T-helper 1 cell (primary cell): ENCODE measurements around the gene ANKRD12.

Experiments used
- DNase-seq, 5 donors: peaks; one replicate each; pipeline ENCODE4 v3.0.0-alpha.2; 2012 to 2020

The ANKRD12 gene

DNA sequence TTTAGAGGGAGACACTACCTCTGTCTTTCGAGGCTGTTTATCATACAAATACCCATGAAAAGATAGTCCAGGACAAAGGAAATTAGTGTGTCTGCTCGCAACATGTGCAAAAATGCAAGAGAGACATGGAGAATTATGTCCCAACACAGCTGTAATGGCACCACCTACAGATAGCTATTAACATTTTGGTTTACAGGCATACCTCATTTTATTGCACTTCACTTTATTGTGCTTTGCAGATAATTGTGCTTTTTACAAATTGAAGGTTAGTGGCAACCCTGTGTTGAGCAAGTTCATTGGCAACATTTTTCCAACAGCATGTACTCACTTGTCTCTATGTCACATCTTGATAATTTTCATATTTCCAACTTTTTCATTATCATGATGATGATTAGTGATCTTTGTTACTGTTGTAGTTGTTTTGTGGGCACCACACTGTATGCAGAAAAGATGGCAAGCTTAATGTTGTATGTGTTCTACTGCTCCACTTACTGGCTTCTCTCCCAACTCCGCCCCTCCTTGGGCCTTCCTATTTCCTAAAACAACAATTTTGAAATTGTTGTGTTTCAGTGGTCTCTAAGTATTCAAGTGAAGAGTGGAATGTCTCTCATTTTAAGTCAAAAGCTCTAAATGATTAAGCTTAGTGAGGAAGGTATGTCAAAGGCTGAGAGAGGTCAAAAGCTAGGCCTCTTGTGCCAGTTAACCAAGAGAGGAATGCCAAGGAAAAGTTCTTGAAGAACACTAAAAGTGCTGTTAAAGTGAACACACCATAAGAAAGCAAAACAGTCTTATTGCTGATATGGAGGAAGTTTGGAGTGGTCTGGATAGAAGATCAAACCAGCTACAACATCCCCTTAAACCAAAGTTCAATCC is 52.0 kb downstream of the ANKRD12 start:
- no peak for DNase-seq

DNA sequence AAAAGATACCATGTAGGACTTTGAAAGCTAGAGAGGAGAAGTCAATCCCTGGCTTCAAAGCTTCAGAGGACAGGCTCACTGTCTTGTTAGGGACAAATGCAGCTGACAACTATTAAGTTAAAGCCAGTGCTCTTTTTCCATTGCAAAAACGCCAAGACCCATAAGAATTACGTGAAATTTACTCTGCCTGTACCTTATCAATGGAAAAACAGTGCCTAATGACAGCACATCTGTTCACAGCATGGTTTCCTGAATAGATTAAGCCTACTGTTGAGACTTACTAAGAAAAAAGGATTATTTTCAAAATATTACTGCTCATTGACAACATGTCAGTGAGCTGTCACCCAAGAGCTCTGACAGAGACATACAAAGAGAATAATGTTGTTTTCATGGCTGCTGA is 52.9 kb downstream of the ANKRD12 start:
- DNase-seq: no peak

DNA sequence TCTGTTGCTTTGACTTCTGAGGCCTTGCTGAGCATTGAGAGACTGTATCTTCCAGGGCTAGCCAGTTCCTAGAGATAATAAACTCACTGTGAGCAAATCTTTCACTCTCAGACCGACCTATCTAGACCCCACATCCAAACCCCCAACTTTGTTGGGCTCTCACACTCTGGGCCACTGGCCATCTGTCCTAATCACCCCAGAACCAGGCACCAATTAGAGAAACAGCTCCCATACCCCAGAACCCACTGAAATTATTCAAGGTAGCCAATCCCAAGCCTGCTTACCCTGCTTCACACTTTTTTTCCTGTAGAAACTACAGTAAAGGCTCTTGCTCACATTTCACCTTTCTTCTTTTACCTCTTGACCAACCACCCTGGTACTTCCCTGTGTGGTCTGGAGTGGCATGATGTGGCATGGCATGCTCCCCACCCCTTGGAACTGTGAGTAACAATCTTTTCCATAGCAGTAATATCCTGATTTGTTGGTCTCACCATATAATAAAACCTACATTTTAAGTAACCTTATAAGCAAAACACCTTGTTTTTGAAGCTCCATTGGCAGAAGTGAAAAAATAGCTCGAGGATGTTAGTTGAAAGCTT is 55.2 kb downstream of the ANKRD12 start:
- DNase-seq: no peak

DNA sequence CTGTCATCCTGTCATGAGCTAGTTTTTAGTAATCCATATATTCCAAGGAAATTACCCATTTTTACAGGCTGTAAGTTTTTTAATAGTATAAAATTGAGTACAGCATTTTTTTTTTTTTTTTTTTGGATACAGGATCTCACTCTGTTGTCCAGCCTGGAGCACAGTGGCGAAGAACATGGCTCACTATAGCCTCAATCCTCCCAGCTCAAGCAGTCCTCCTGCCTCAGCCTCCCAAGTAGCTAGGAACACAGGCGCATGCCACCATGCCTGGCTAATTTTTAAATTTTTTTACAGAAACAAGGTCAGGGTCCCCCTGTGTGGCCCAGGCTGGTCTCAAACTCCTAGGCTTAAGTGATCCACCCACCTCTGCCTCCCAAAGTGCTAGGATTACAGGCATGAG is 56.5 kb downstream of the ANKRD12 start:
- DNase-seq: no peak

DNA sequence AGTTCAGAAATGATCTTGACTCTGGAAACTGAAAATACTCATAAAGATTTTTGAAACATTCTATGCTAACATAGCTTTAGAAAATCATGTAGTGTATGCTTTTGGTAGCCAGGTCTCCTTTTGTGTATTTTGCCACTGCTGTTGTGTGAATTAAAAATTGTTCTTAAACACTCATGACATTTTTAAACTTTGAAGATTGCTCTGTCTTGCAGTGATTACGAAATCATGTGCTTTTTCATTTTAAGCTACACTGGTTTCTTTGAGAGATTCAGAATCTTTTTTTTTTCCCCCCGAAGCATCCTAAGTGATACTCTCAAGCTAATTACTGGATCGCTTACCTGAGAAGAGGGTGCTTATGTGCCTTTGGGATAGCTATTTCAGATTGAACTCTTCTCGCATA is 60.0 kb downstream of the ANKRD12 start:
- no peak for DNase-seq

DNA sequence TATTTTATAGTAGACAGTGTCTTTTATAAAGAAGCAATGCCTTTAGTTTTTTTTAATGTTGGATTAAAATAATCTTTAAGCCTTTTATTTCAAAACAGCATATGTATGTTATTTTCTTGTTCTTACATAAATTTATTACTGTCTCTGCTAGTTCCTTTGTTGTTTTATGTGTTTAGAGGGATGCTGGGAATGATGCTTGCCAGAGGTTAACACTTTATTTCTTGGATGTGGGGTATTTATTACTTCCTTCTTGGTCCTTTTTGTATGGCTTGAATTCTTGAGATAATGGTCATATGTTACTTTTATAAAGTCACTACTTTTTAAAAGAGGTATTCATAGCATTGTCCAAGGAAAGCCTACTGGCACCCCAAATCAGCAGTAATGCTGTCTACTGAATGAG is 63.1 kb downstream of the ANKRD12 start:
- DNase-seq: no peak

DNA sequence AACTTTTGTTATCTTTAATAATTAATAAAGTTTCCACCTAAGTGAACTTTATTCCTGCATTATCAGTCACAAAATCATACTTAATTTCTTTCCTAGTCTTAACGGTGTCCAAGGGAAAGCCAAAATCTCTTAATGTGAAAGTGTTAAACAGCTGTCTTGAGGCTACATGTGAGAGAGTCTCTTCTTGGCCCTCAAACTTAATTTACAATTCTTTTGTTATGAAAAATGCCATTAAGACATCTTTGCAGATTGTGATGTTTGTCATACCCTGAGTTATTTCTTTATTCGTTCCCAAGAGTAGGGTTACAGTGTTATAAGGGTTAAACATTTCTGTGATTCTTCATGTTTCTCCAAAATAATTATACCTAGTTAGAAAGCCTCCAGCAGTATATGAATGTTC is 64.6 kb downstream of the ANKRD12 start:
- DNase-seq: no peak

DNA sequence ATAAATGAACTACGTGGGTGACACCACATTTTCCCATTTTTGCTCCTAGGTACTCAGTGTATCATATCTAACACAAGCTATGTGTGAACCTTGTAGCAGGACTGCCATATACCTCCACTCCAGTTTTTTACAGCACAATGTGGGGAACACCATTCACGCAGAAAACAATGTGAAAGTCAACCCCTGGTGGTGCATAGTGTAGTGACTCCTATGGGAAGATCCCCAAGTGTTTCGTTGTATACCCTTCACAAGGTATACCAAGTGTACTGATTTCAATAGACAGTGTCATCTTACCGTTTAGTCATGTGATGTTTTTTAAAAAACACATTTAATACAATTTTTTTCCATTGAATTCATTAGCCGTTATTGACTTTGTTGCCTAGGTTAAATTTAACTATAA is 68.1 kb downstream of the ANKRD12 start:
- DNase-seq: no peak

DNA sequence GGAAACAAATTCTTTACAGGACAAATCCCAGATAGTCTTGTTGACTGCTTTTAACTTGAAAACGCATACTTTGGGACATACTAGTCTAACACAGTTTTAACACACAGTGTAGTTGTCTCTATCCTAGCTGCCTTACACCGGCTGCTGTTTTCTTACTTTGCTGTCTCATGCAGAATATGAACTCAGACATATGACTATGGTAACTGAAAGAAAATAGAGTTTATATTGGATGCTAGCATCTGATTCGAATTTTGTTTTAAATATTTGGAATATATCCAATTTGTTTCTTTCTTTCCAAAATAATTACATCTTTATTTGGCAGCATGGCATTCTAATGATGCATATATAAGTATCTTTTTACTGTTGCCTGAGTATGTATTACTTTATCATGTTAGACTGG is 69.8 kb downstream of the ANKRD12 start:
- DNase-seq: no peak

DNA sequence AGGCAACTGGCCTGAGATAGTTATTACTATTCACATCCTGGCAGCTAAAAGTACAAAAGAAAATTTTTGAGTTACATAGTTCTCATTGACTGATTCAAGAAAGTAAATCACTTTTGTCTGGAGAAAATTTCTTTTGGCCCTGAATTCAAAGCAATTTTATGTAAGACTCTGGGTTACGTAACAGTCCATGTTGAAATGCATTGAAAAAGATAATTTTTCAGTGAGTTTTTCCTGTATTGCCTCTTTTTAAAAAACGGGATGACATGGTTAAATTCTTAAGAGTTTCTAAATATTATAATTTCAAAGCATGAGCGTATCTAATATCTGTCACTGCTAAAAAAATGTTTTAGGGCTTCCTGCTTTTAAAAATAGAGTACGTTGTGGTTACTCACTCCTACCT is 72.7 kb downstream of the ANKRD12 start:
- no peak for DNase-seq

DNA sequence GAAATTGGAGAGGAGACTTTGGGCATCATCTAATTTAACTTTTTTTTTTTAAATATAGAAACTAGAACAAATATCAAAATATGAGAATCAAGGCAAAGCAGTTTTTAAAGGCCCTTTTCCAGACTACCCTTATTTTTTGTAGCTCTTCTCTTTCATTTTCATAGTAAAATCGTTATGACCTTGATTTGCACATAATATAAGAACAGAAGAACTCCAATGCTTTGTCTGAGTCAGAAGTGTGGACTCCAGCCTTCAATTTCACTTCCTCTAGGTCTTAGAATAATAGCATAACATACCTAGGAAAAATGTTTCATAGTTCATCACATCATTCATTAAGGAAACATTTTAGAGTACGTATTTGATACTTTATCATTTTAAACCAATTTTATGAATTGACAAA is 74.4 kb downstream of the ANKRD12 start:
- no peak for DNase-seq

DNA sequence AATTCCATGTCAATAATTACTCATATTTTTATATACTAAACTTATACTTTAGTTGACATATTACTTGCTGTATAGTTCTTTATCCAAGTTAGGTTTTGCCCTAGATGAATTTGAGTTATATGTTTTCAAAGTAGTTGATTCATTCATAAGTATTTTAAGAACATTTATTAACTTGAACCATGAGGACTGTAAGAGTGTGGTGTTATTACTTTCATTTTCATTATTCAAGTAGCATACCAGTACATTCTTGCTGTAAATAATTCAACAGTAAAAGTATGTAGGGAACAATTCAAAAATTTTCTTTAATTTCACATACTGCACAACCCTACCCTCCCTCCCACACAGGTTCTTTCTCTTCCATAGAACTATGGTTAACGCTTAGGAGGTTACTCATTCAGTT is 75.4 kb downstream of the ANKRD12 start:
- DNase-seq: no peak

DNA sequence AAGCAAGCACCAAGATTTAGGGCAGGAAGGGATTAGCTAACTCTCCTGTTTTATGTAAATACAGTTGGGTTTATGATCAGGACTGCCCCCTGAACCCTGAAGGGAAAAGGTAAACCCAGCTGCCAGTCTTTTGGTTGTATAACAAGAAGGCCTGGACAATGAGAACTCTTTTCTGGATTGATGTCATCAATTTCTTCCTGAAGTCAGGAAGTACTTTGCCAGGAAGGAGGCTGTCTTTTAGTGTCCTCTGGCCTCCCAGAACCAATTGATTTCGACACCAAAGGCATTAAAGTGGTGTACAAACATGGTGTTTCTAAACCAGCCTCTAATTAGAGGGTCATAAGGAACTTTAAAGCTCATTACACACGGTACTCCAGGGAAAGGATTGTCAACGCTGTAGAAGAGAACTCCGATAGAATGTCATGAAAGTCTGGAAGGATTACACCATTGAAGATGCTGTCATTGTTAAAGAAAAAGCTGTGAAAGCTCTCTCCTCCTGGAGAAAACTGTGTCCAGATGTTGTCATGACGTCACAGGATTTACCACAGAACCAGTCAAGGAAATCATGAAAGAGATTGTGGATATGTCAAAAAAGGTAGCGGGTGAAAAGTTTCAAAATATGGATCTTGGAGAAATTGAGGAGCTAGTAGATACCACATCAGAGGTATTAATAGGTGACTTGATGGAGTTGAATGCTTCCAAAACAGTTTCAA is 78.8 kb downstream of the ANKRD12 start:
- DNase-seq: no peak

DNA sequence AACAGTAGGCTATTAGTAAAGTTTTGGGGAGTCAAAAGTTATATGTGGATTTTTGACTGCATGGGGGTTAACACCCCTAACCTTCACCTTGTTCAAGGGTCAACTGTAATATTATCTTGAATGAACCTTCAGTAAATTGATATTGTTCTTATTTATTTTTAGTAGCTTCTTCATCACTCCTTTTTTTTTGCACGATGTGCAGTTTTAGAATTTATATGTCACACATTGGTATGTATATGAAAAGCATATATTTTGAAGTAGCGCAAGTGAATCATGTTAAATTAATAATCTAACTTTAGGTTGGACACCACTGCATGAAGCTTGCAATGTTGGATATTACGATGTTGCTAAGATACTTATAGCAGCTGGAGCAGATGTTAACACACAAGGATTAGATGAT is 79.9 kb downstream of the ANKRD12 start:
- no peak for DNase-seq

DNA sequence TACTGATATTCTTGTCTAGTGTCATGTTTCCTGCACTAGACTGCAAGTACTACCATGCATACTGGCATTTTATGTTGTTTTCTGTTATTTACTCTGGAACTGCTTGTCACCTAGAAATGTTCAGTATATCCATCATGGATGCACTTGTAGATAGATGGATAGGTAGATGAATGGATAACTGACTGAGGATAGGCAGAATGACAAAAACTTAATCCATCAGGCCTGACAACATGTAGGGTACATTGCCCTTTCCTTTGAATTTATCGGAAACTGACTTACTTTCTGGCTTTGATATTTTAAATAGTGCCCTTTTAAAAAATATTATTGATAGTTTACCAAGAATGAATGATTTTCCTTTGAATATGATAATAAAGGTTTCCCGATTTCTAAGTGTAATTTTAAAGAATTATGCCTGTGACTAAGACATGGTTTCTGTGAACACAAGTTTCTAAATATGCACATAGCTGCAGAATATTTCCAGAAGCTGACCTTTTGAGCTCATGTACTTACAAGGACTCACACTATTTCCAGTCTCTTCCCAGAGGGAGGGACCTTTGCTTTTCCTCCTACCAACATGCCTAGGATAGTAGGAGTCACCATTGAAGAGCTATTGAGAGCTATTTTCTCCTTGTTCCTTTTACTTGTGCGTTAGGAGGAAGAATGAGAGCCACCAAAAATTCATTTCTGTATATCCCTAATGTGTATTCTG is 81.3 kb downstream of the ANKRD12 start:
- no peak for DNase-seq

DNA sequence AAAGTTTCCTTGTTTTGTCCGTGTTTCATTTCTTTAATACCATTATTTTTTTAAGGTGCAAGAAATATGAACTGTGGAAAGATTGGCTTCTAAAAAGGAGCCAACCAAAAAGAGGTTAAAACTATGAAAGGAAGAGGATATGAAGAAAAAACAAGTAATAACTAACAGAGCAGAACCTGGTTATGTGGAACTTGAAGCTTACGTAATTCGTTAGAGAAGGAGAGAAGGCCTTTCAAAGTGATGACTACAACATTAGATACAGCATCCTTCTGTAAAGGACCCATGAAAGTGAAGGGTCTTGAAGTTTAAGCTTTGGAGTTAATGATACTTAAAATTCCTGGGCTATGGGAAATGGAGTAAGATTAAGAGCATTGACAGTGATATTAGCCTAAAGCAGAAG is 84.5 kb downstream of the ANKRD12 start:
- DNase-seq: no peak

DNA sequence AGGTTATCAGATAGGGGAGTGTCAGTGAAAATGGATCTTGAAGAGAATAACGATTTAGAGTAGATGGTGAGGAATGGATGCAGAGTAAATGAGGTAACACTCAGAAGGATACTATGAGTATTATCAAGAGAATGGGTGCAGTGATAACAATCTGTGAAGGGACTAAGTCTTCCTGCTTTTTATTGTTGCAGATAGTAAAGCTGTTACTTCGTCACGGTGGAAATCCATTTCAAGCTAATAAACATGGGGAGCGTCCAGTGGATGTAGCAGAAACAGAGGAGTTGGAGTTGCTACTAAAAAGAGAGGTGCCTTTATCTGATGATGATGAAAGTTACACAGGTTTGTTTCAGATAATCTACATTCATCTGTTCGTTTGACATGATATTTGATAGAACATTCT is 85.1 kb downstream of the ANKRD12 start:
- no peak for DNase-seq

DNA sequence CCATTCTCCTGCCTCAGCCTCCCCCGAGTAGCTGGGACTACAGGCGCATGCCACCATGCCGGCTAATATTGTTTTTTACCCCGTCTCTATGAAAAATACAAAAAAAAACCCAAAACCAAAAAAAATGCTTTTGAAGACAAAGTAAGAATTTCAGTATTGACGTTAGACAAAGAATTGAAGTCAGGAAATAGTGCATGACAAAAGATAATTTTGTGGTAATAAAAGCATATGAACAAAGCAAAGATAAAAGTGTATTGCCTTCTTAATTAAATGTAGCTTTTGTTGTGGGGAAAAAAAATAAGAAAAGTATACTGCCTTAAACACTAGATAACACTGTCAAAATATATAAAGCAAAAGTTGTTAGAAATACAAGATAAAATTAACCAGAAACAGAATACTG is 86.8 kb downstream of the ANKRD12 start:
- no peak for DNase-seq

DNA sequence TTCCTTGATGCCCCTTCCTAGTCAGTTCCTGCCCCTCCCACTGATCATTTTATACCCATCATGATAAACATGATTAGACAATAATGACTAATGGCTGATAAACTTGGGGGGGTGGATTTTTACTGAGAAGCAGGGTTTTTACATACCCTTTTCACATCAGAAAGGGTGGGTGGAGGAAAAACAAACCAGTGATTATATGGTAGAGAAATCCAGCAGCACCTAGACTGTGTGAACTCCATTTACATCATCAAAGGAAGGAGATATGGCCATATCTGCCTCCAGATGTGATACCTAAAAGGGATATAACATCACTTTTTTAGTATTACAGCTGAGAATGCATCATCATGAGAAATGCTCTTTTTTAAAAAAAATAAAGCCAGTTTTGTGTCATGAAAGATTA is 89.9 kb downstream of the ANKRD12 start:
- no peak for DNase-seq

DNA sequence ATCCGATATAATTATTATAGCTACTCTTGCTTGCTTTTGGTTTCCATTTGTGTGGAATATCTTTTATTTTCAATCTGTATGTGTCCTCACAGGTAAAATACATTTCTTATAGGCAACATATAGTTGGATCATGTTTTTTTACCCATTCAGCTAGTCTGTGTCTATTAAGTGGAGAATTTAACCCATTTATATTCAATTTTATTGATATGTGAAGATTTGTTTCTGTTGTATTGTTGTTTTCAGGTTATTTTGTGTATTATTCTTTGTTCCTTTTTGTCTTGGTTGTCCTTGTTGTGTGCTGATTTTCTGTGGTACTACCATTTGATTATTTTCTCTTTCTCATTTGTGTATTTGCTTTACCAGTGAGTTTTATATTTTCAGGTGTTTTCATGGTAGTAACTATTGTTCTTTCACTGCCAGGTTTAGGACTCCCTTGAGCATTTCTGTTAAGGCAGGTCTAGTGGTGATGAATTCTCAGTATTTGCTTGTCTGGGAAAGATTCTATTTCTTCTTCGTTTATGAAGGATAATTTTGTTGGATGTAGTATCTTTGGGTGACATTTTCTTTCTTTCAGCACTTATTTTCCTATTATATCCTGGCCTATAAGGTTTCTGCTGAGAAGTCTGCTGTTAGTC is 95.4 kb downstream of the ANKRD12 start:
- DNase-seq: no peak

DNA sequence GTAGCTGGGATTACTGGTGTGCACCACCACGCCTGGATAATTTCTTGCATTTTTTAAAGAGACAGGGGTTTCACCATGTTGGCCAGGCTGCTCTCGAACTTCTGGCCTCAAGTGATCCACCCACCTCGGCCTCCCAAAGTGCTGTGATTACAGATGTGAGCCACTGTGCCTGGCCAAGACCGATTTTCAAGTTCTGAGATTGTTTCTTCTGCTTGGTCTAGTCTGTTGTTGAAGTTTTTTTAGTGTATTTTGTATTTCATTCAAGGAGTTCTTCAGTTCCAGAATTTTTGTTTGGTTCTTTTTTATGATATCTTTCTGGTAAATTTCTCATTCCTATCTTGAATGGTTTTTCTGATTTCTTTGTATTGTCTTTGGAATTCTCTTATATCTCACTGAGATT is 96.4 kb downstream of the ANKRD12 start:
- no peak for DNase-seq

DNA sequence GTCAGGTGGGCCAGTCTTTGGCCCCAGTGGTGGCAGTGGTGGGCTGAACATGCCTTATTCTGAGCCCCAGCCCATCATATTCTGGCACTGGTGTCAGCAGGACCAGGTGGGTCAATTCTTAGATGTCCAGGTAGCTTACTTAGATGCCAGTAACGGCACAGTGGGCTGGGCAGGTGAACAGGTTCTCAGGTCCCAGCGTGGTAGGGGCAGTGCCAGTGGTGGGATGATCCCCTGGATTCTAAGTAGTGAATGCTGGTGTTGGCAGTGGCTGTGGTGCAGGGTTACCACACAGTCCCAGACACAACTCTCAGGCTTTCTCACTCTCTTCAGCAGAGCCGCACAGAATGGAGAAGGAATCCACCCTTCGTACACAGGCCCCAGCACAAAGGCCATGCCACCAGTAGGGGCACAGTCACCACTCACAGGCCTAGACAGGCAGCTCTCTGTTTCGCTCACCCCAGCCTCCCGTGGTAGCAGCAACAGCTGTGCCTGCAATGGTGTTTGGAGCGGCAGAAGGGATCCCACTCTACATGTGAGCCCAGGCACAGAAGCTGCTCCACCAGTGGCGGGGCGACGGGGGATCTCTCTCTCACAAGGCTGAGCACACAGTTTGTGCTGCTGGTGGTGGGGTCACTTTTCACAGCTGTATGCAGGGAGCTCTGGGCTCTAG is 97.3 kb downstream of the ANKRD12 start:
- DNase-seq: no peak
